HG03060 (cell line): ENCODE results near the gene DNM3.

Experiments
- ATAC-seq: cut with Tn5 transposase; IDR thresholded peaks from one replicate; pipeline ENCODE4 v1.9.1; 2021; ENCODE audit warnings: low read depth, moderate number of reproducible peaks; ENCODE audit not compliant: unreplicated experiment

The DNM3 gene

GRCh38 chr1:172457479-172458130 lies 616.3 kb downstream of the DNM3 start:
- no peak for ATAC-seq

DNA sequence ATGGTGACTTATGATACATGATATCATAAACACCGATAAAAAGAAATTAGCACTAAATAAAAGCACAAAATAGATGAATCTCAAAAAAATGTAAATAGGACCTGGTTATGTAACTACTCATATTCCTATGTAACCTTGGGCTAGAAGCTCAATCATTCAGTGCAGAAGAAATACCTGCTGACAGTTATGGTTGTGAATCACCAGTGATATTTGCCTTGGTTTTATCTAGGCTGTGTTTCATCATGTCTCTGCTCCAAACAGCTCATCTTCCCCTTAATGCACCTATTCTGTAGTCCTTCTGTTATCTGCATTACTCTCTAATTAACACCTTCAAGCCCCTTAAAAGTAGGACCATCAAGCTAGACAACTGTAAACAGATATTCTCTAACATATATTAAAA lies 618.9 kb downstream of the DNM3 start:
- no peak for ATAC-seq

- ATAC-seq: no peak
Measured at GRCh38 chr1:172460887-172461315, 619.6 kb downstream of the DNM3 start.
